A549 treated with CORT108297 at 1 μM for 4 hours (cell line): ENCODE data around the gene TANGO2. TPM values are rescaled to one million over a fixed set of nuclear protein-coding genes. Genes with fewer than 3 reads are reported as not detected.

Source experiments
- total RNA-seq: library from RNA; stranded (reverse); fragments of 200-300 nt; extraction: Qiagen RNA extraction; gene quantifications from 5 replicates; pipeline ENCODE4 v1.2.3, GENCODE V29; 2022

TANGO2 gene, protein sequence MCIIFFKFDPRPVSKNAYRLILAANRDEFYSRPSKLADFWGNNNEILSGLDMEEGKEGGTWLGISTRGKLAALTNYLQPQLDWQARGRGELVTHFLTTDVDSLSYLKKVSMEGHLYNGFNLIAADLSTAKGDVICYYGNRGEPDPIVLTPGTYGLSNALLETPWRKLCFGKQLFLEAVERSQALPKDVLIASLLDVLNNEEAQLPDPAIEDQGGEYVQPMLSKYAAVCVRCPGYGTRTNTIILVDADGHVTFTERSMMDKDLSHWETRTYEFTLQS
- 11.9 to 15.7 TPM (median 15.6 TPM) in 5 replicates for total RNA-seq

DNA sequence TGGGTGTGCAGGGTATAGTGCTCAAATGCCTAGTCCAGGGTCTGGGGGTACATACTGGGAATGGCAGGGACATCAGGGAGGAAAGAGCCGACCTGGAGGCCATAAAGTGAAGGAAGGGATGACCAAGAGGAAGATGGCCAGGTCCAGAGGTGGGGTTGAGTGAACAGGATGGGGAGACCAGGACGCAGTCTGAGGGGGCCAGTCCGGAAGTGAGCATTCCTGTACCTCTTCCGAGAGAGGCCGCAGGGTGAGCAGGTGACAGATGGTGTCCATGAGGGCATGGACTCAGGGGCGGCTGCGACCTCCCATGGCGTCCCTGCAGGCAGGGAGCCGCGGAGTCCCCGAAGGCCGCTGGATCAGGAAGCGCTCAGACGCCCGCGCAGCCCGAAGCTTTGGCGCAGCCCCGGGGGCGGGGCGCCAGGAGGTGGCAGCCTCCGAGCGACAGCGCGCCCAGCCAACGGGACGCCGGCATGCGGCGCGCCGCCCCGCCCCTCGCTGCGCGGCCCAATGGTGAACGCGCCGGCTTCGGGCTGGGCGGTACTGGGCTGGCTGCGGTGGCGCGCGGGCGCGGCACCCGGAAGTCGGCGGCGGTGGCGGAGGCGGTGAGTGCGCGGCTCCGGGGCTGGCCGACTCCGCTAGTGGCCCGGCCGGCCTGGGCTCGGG is at the start of gene TANGO2:
Gene TANGO2 (plus strand): TSS at position 578 of the 663 bp plus-strand sequence. CDS start 15,689 bp downstream, outside the sequence.

DNA sequence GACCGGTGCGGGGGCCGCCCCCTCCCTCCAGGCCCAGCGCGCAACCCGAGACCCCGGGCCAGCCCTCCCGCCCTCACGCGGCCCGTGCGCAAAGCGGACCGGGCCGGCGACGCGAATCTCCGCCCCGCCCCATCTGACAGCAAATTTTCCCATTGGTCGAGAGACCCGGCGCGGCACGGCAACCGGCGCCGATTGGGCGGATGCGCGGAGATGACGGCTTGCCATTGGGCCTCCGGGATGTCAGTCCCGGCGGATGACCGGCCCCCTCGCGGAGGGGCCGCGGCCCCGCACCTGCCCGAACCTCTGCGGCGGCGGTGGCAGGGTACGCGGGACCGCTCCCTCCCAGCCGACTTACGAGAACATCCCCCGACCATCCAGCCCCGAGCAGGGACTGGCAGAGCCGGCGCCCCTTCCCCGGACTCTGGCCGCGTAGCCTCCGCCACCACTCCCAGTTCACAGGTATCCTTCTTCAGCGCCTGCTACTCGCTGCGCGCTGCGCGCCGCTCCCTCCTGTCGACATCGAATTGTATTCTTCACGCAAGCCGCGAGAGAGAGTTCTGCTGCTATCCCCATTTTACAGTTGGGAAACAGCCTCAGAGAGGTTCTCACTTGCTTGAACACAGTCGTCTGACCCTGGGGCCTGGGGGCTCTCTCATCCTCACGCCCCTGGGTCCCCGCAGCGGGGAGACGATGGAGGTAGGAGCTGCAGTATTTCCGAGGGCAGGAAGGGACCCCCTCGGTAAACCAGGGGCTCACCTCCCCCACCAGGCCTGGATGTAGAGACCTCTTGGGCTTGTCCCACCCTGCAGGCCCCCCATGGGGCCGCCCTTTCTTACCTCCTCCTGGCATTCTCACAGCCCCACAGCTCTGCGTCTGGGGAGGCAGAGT is 3.9 kb upstream of the TANGO2 start, which contains the start of gene ARVCF:
Gene ARVCF (minus strand): TSS at position 90 of the 888 bp plus-strand sequence. CDS start 26,029 bp downstream, outside the sequence.

DNA sequence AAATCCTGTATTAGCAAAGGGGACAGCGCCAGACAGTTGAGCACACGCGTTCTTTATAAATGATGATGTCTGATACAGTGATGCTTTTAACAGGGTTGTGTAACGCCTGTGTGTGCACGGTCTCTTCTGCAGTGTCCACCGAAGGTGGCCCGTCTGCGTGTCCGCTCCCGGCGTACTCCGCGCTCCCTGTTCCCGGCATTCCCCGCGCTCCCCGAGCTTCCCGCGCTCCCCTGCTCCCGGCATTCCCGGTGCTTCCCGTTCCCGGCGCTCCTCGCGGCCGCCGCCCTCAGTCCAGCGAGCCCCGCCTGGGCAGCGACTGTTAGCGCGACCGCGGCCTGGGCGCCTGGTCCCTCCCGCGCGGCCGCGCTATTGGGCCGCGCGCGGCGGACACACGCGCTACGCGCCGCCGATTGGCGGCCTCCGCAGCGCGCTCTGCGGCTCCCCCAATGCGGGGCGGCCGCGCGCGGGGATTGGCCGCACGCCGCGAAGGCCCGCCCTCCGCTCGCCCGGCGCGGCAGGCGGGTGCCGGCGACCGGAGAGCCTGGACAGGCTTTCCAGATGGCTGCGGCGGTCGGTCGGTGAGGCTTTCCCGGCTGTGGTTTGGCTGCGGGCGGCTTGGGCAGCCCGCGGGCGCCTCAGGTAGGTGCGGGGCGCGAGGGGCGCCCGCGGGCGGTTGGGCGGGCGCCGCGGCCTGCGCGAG is 59.0 kb downstream of the TANGO2 start, which contains the start of gene DGCR8:
Gene DGCR8 (plus strand): TSS at position 497 of the 700 bp plus-strand sequence. CDS start 5,723 bp downstream, outside the sequence.

DNA sequence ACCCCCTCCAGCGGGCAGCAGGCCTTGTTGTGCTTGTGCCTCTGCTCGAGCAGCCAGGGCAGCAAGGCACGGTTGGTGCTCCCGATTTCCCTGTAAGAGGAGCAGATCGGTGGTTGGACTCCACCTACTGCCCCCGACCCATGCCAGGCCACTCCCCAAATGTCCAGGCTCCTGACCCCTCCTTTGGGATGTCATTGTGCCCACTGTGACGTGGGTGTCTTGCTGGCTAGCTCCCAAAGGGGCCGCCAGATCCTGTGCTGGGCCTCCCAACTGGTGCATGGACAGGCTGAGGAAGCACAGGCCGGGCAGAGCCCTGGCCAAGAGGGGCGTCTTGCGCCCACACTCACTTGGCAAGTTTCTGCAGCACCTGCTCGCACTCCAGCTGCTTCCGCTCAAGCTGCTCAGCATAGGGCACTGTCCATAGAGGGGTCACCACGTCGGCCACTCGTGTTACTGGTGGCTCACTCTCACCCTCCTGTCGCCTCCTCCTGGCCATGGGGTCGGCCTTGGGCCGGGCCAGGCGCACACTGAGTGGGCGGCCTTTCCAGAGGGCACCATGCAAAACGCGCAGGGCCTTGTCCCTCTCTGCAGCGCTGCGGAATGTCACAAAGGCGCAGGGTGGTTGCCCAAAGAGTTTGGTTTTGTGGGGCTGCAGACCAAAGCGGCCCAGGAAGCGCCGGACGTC is 94.9 kb downstream of the TANGO2 start, which contains the start of gene RANBP1:
Gene RANBP1 (plus strand): TSS at position 414 of the 685 bp plus-strand sequence. CDS start 81 bp downstream, at position 495.

Other genes starting within 250 kb of the TANGO2 start
- gene GNB1L, start 166.2 kb upstream of the TANGO2 start, total RNA-seq: 14.8 to 20.8 TPM (median 18.0 TPM) in 5 replicates
- gene RTL10, start 166.2 kb upstream of the TANGO2 start, total RNA-seq: 5.4 to 8.8 TPM (median 8.2 TPM) in 5 replicates
- 129 to 173 TPM (median 170 TPM) in 5 replicates for gene COMT, start 79.3 kb upstream of the TANGO2 start, total RNA-seq
- gene TXNRD2, start 79.3 kb upstream of the TANGO2 start, total RNA-seq: 31.7 to 43.9 TPM (median 37.4 TPM) in 5 replicates
- gene ARVCF, start 4.3 kb upstream of the TANGO2 start, total RNA-seq: 2.2 to 3.2 TPM (median 2.7 TPM) in 5 replicates
- gene DGCR8, start 59.1 kb downstream of the TANGO2 start, total RNA-seq: 19.1 to 22.7 TPM (median 21.1 TPM) in 5 replicates
- 269 to 300 TPM (median 289 TPM) in 5 replicates for gene RANBP1, start 95.0 kb downstream of the TANGO2 start, total RNA-seq
- 14.6 to 31.5 TPM (median 29.4 TPM) in 5 replicates for gene TRMT2A, start 96.1 kb downstream of the TANGO2 start, total RNA-seq
- gene ZDHHC8, start 110.7 kb downstream of the TANGO2 start, total RNA-seq: 20.5 to 40.3 TPM (median 35.9 TPM) in 5 replicates
- gene CCDC188, start 129.9 kb downstream of the TANGO2 start, total RNA-seq: not detected in 5 replicates
- gene RTN4R, start 247.2 kb downstream of the TANGO2 start, total RNA-seq: 5.8 to 13.3 TPM (median 11.6 TPM) in 5 replicates